Naive thymus-derived CD4-positive, alpha-beta T cell (primary cell): ENCODE data around the gene GEMIN5. TPM values are rescaled to one million over a fixed set of nuclear protein-coding genes. Genes with fewer than 3 reads are reported as not detected.
A peak's percentile ranks its signal among the peaks of the same experiment; 100 is the strongest.

Experiments used
- ATAC-seq: fragments of 150-1000 bp; cut with Tn5 transposase; 2 replicates; pipeline ENCODE4 v1.10.0; 2021; ENCODE audit warnings: mild to moderate bottlenecking, moderate library complexity
- CTCF ChIA-PET: fragments of 350-600 bp; sonication (Branson Sonifier 250); formaldehyde crosslinking; loops from one replicate; lab custom pipeline; 2021; ENCODE audit warnings: antibody characterized with exemption; lab: Charles Lee
- POLR2A ChIA-PET: fragments of 350-600 bp; sonication (Branson Sonifier 250); formaldehyde crosslinking; loops from one replicate; lab custom pipeline; 2021; ENCODE audit warnings: antibody characterized with exemption, inconsistent platforms; lab: Charles Lee
- DNase-seq, 9 donors: peaks; one replicate each; pipeline versions ENCODE4 v3.0.0 to v3.0.0-alpha.2; 2020 to 2022; ENCODE audit warnings: mixed read lengths in 1 of 9
- H3K27ac ChIP-seq: one replicate; pipeline ENCODE4 v1.7.0; 2013; ENCODE audit warnings: mild to moderate bottlenecking, low read depth, low read length, moderate library complexity
- H3K27me3 ChIP-seq, 2 donors: one replicate each; pipeline ENCODE4 v1.7.0; 2013; ENCODE audit warnings: low read length in 2 of 2, mild to moderate bottlenecking in 2 of 2, moderate library complexity in 2 of 2; ENCODE audit not compliant: control insufficient read depth in 2 of 2, insufficient read depth in 2 of 2
- H3K36me3 ChIP-seq, 3 experiments: 1 replicate in 2 of 3; 2 replicates in 1 of 3; pipeline ENCODE4 v1.7.0; 2013; ENCODE audit warnings: low read length in 3 of 3, mild to moderate bottlenecking in 3 of 3, moderate library complexity in 1 of 3; ENCODE audit not compliant: insufficient read depth in 3 of 3, control insufficient read depth in 2 of 3
- H3K4me1 ChIP-seq, 2 donors: one replicate each; pipeline ENCODE4 v1.7.0; 2013; ENCODE audit warnings: low read length in 2 of 2, mild to moderate bottlenecking in 2 of 2, moderate library complexity in 1 of 2; ENCODE audit not compliant: control insufficient read depth in 2 of 2, insufficient read depth in 2 of 2
- H3K4me3 ChIP-seq: 2 replicates; pipeline ENCODE4 v1.7.0; 2013; ENCODE audit warnings: mild to moderate bottlenecking, low read length
- H3K9me3 ChIP-seq, 3 experiments: 1 replicate in 2 of 3; 2 replicates in 1 of 3; pipeline ENCODE4 v1.7.0; 2013; ENCODE audit warnings: low read length in 3 of 3; ENCODE audit not compliant: control insufficient read depth in 2 of 3
- H3K27ac Mint-ChIP-seq, 9 donors: one replicate each; pipeline ENCODE4 v1.8.0; 2020 to 2022; ENCODE audit warnings: mixed read lengths in 9 of 9, mild to moderate bottlenecking in 8 of 9, moderate library complexity in 5 of 9, inconsistent platforms in 2 of 9
- H3K27me3 Mint-ChIP-seq, 5 donors: one replicate each; pipeline ENCODE4 v1.8.0; 2021 to 2022; ENCODE audit warnings: mixed read lengths in 5 of 5, mild to moderate bottlenecking in 1 of 5
- H3K36me3 Mint-ChIP-seq, 5 donors: one replicate each; pipeline ENCODE4 v1.8.0; 2020 to 2022; ENCODE audit warnings: mixed read lengths in 5 of 5, mild to moderate bottlenecking in 3 of 5, inconsistent platforms in 1 of 5
- H3K4me1 Mint-ChIP-seq, 7 donors: one replicate each; pipeline ENCODE4 v1.8.0; 2020 to 2022; ENCODE audit warnings: mixed read lengths in 7 of 7, mild to moderate bottlenecking in 3 of 7, inconsistent platforms in 1 of 7
- H3K4me3 Mint-ChIP-seq, 10 donors: one replicate each; pipeline ENCODE4 v1.8.0; 2020 to 2022; ENCODE audit warnings: mild to moderate bottlenecking in 10 of 10, mixed read lengths in 10 of 10, moderate library complexity in 6 of 10, inconsistent platforms in 2 of 10
- H3K9me3 Mint-ChIP-seq, 11 donors: one replicate each; pipeline ENCODE4 v1.8.0; 2020 to 2022; ENCODE audit warnings: mixed read lengths in 11 of 11, mild to moderate bottlenecking in 4 of 11, inconsistent platforms in 1 of 11, moderate library complexity in 1 of 11
- intact Hi-C, 2 donors: fragments of 100-400 bp; cut with micrococcal nuclease; formaldehyde crosslinking; loops; one replicate each; pipeline ENCODE4 v1.15.1; 2023
- polyA plus RNA-seq, 2 donors: library from polyadenylated mRNA; unstranded; fragments of 300-500 nt; fragmentation: Illumina TruSeq; gene quantifications; one replicate each; pipeline ENCODE4 v1.2.3, GENCODE V29; 2021
- total RNA-seq, 6 experiments: library from RNA in 5 of 6; stranded (reverse) in 5 of 6; gene quantifications; 1 replicate in 5 of 6; 2 replicates in 1 of 6; pipeline ENCODE4 v1.2.3 and lab custom pipeline; 2021 to 2026

The GEMIN5 gene
- total and polyA plus RNA-seq, 7 experiments from 2014 or later = 8.6 to 21.4 (median 17.3) TPM

DNA sequence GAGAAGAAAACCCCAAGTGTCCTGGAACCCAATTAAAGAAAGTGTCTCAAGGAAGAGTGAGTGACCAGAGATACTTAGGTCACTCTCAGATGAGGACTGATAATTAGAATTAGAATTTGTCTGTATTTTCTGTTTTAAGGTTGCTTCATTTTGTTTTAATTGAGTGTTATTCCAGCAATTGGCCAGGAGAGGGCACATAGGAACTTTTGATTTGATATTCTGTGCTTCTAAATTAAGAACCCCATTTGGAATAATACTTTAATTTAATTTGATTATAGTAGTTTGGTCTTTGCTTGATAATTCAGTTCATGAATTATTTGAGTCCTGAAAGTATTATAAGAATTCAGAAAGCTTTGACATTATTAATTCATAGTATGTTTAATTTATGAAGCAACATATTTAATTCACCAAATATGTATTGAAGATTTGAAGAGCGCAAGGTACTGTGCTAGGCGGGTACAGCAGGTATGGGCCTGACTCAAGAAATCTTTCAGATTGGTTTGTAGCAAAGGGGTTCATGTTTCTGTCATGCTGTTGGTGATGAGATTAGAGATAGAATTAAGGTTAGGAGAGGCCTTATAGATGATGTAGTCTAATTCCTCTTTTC is 7.8 kb upstream of the GEMIN5 start:
- Mint-ChIP-seq H3K9me3 (peaks cover 0 to 3% (median 0%) of the 10 kb centered on the region in 11 donors), H3K4me1 (peaks cover 27 to 61% (median 52%) of the 10 kb centered on the region in 7 donors), H3K36me3 (peaks cover 0 to 20% (median 5%) of the 10 kb centered on the region in 5 donors), H3K27me3 (no peaks in the 10 kb centered on the region), H3K4me3 (no peak overlapping the region), H3K27ac (no peak overlapping the region)
- ChIA-PET CTCF (interaction anchor here (2.1 kb wide), 1 partner anchor 296 kb away, joined by 6 read pairs; no protein-coding TSS in a partner anchor), POLR2A (interaction anchor here (0.6 kb wide), 1 partner anchor 176 kb away, joined by 6 read pairs; no protein-coding TSS in a partner anchor)
- Histone ChIP-seq H3K9me3 (no peaks in the 10 kb centered on the region), H3K36me3 (peaks cover 0 to 10% (median 0%) of the 10 kb centered on the region in 3 experiments), H3K27me3 (no peaks in the 10 kb centered on the region), H3K4me1 (peaks cover 4 to 17% of the 10 kb centered on the region in 2 donors), H3K27ac (no peak overlapping the region), H3K4me3 (no peak overlapping the region)
- ATAC-seq (no peak), DNase-seq (peak in 5 of 9 donors; percentile 10 to 29 (median 20))
- intact Hi-C loops = loop anchor here (1.0 to 10.0 kb wide), 5 partner anchors 201 to 1989 kb away; partner anchors contain the start of gene GALNT10 (in 1 of the 2)

DNA sequence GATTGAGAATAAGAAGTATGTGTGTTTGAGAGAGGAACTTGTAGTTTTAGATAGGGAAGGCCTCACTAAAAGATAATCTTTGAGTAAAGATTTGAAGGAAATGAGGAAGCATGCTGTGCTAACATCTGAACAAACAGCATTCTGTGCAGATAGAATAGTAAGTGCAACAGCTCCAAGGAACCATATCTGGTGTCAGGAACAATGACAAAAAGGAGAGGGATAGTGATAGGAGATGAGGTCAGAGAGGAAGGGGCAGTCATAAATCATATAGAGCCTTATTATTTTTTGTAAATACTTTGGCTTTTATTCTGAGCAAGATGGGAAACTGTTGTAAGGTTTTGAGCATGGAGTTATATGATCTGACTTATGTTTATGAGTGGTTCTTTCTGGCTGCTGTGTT is 6.7 kb upstream of the GEMIN5 start:
- intact Hi-C loops = loop anchor here (1.0 to 10.0 kb wide), 6 partner anchors 202 to 1990 kb away; partner anchors contain the start of gene GALNT10 (in 1 of the 2)
- no peak overlapping the region for H3K27ac ChIP-seq
- peaks cover 30 to 61% (median 46%) of the 10 kb centered on the region in 7 donors for H3K4me1 Mint-ChIP-seq

DNA sequence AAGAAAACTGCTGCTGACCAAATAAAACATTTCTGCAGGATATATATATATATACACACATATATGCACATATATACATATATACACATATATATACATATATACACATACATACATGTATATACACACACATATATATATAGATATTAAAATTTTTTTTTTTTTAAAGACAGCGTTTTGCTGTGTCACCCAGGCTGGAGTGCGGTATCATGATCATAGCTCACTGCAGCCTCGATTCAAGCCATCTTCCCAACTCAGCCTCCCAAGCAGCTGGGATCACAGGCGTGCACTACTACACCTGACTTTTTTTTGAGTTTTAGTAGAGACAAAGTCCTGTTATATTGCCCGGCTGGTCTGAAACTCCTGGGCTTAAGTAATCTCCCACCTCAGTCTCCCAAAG is 5.5 kb upstream of the GEMIN5 start:
- no peaks in the 10 kb centered on the region for H3K9me3 ChIP-seq
- H3K4me3 Mint-ChIP-seq = peak overlapping the region in 1 of 10 donors; percentile 89
- ChIA-PET POLR2A (no interaction called here), CTCF (interaction anchor here (2.1 kb wide), 1 partner anchor 293 kb away, joined by 6 read pairs; no protein-coding TSS in a partner anchor)
- H3K27me3 Mint-ChIP-seq = no peaks in the 10 kb centered on the region
- peaks cover 0 to 8% (median 4%) of the 10 kb centered on the region in 5 donors for H3K36me3 Mint-ChIP-seq
- no peak for DNase-seq
- H3K27ac ChIP-seq = no peak overlapping the region
- H3K9me3 Mint-ChIP-seq = peaks cover 0 to 5% (median 0%) of the 10 kb centered on the region in 11 donors
- H3K4me1 ChIP-seq = peaks cover 12 to 17% of the 10 kb centered on the region in 2 donors
- H3K36me3 ChIP-seq = peaks cover 0 to 10% (median 0%) of the 10 kb centered on the region in 3 experiments
- H3K4me1 Mint-ChIP-seq = peaks cover 24 to 60% (median 42%) of the 10 kb centered on the region in 7 donors
- no peak for ATAC-seq
- H3K27ac Mint-ChIP-seq = peak overlapping the region in 1 of 9 donors; percentile 36
- intact Hi-C loops = loop anchor here (5.0 to 10.0 kb wide), 4 partner anchors 291 to 1991 kb away; partner anchors contain the start of gene GALNT10 (in 1 of the 2)
- H3K27me3 ChIP-seq = no peaks in the 10 kb centered on the region
- H3K4me3 ChIP-seq = no peak overlapping the region

More for the DNA sequence above, 6.7 kb upstream of the GEMIN5 start:
- POLR2A ChIA-PET = no interaction called here
- CTCF ChIA-PET = interaction anchor here (2.1 kb wide), 1 partner anchor 294 kb away, joined by 6 read pairs; no protein-coding TSS in a partner anchor
- no peaks in the 10 kb centered on the region for H3K27me3 Mint-ChIP-seq
- H3K9me3 ChIP-seq = no peaks in the 10 kb centered on the region
- H3K4me3 ChIP-seq = no peak overlapping the region
- no peaks in the 10 kb centered on the region for H3K27me3 ChIP-seq
- peaks cover 0 to 16% (median 5%) of the 10 kb centered on the region in 5 donors for H3K36me3 Mint-ChIP-seq
- peaks cover 0 to 10% (median 0%) of the 10 kb centered on the region in 3 experiments for H3K36me3 ChIP-seq
- no peak overlapping the region for H3K4me3 Mint-ChIP-seq
- H3K4me1 ChIP-seq = peaks cover 12 to 17% of the 10 kb centered on the region in 2 donors
- no peak for ATAC-seq
- H3K9me3 Mint-ChIP-seq = peaks cover 0 to 5% (median 0%) of the 10 kb centered on the region in 11 donors
- H3K27ac Mint-ChIP-seq = no peak overlapping the region
- no peak for DNase-seq

DNA sequence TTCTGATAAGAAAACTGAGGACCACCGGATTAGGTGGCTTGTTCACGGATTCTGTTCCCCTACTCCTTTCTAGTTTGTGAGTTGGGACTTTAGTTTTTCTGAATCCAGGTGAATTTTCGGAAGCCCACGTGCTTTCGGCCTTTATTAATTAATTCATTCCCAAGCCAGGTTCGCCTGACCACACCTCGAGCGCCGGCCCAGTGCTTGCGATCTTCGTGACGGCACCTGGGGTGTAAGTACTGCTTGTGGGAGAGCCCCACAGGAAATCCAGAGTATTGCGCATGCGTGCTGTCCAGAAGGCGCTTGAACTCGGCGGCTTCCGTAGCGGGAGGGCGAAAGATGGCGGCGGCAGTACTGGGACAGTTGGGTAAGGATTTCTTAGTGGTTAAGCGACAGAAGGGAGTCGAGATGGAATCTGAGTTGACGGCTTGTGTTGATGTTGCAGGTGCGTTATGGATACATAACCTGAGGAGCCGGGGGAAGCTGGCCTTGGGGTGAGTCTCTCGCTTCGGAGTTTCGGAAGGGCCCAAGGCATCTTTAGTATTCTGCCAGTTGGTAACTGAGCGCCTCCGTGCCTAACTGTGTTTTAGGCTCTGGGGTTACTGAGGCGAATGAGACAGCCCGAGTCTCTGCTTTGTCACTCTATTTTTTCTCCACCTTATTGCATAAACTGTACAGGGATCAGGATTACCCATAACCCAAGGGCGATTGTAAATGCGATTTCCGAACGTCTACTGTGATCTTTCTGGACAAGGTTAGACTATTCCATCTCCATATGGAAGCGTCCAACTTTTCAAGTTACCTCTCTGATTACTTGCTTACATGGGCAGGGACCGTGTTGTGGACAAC is 3.0 kb upstream of the GEMIN5 start, which contains the start of gene MRPL22:
TSS of gene MRPL22 (plus strand) at position 302 of the 849 bp plus-strand sequence. CDS start at position 340, 38 bp downstream.
- Mint-ChIP-seq H3K36me3 (peaks cover 0 to 5% (median 0%) of the 10 kb centered on the region in 5 donors), H3K9me3 (peaks cover 0 to 5% (median 0%) of the 10 kb centered on the region in 11 donors), H3K27ac (peak within 1 kb of the TSS; percentile 93 to 98 (median 96)), H3K27me3 (no peaks in the 10 kb centered on the region), H3K4me3 (peak within 1 kb of the TSS; percentile 89 to 100 (median 96)), H3K4me1 (peaks cover 23 to 62% (median 47%) of the 10 kb centered on the region in 7 donors)
- peaks cover 0 to 15% (median 0%) of the 10 kb centered on the region in 3 experiments for H3K36me3 ChIP-seq
- no peaks in the 10 kb centered on the region for H3K27me3 ChIP-seq
- ChIA-PET POLR2A (interaction anchor here (0.6 to 1.5 kb wide), 5 partner anchors 9 to 116 kb away, joined by 3 to 5 read pairs (median 4); no protein-coding TSS in a partner anchor), CTCF (no interaction called here)
- peak within 1 kb of the TSS; percentile 76 for H3K4me3 ChIP-seq
- peak within 1 kb of the TSS; percentile 94 for H3K27ac ChIP-seq
- ATAC-seq = peak; percentile 84
- H3K4me1 ChIP-seq = peaks cover 22 to 25% of the 10 kb centered on the region in 2 donors
- peak; percentile 85 to 99 (median 94) for DNase-seq
- no peaks in the 10 kb centered on the region for H3K9me3 ChIP-seq
- intact Hi-C loops = loop anchor here (1.0 to 10.0 kb wide), 11 partner anchors 83 to 1994 kb away; partner anchors contain the start of genes CNOT8 (in 2 of the 2), FAM114A2 (in 2 of the 2), GALNT10 (in 2 of the 2) and MFAP3 (in 2 of the 2)

DNA sequence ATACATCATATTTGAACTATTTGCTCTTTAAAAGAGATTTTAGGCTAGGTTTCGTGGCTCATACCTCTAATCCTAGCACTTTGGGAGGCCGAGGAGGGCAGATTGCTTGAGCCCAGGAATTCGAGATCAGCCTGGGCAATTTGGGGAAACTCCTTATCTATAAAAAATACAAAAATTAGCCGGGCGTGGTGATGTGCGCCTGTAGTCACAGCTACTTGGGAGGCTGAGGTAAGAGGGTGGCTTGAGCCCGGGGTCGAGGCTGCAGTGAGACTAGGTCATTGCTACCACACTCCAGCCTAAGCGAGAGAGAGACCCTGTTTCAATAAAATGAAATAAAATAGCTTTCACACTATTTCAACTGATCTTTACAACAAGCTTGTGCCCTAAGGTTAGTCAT is 2.4 kb upstream of the GEMIN5 start:
- POLR2A ChIA-PET = interaction anchor here (0.6 to 1.5 kb wide), 5 partner anchors 8 to 115 kb away, joined by 3 to 5 read pairs (median 4); no protein-coding TSS in a partner anchor
- no peak for DNase-seq

More for the DNA sequence above, 2.4 kb upstream of the GEMIN5 start:
- H3K4me1 Mint-ChIP-seq = peaks cover 25 to 65% (median 53%) of the 10 kb centered on the region in 7 donors
- Histone ChIP-seq H3K27me3 (no peaks in the 10 kb centered on the region), H3K27ac (peak overlapping the region; percentile 94), H3K4me1 (peaks cover 22% of the 10 kb centered on the region in 2 donors), H3K4me3 (peak overlapping the region; percentile 76), H3K9me3 (no peaks in the 10 kb centered on the region), H3K36me3 (peaks cover 0 to 13% (median 0%) of the 10 kb centered on the region in 3 experiments)
- H3K9me3 Mint-ChIP-seq = peaks cover 0 to 5% (median 0%) of the 10 kb centered on the region in 11 donors
- peaks cover 0 to 5% (median 2%) of the 10 kb centered on the region in 5 donors for H3K36me3 Mint-ChIP-seq
- ATAC-seq = no peak
- no peaks in the 10 kb centered on the region for H3K27me3 Mint-ChIP-seq
- peak overlapping the region; percentile 89 to 100 (median 96) for H3K4me3 Mint-ChIP-seq
- H3K27ac Mint-ChIP-seq = peak overlapping the region; percentile 93 to 98 (median 96)
- CTCF ChIA-PET = no interaction called here
- intact Hi-C loops = loop anchor here (2.0 to 10.0 kb wide), 8 partner anchors 128 to 1994 kb away; partner anchors contain the start of genes FAM114A2 (in 2 of the 2), GALNT10 (in 2 of the 2) and MFAP3 (in 2 of the 2)
